HL-60/S4 treated with retinoic acid at 250 ng/mL for 4 days and 3 days (cell line): ENCODE results near the gene PRRT1.
"Not testable (repeated sequence)": the region's sequence is repeated elsewhere in the genome, so short reads cannot be mapped to it uniquely, and the experiment has no call there.

Source experiments
- in situ Hi-C: fragments of 300-500 bp; cut with MboI; formaldehyde crosslinking; loops from 2 replicates; pipeline ENCODE4 v1.7.0; 2022; ENCODE audit warnings: low sequenced_read_pairs

The PRRT1 gene

GRCh38 chr6:32188381-32189068 lies 36.8 kb upstream of the PRRT1 start:
- in situ Hi-C loops = no loop called here

DNA sequence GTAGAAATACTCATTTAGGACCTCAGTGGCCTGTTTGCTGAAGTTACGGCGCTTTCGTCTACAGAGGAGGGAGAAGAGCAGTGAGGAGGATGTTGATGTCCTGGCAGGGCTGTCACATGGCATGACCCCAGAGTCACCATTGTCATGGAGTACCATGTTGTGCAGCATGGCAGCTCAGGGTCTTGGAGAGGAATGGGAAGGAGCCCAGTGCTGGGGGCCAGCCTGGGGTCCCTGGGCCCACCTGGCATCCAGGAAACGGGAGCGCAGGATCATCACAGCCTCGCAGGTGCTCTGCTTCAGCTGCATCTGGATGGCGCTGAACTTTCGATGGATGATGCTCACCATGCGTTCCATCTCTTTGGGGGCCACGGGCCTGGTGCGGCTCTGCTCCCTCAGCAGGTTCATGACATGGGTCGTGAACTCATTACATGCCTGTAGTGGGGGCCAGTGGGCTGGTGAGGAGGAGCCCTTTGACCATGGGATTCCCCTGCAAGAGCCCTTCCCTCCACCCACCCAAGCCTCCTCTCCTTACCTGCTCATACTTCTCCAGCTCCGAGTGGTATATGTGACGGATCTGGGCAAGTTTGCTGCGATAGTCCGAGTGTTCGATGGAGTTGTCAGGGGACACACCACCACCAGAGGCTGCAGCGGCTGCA lies 36.1 kb upstream of the PRRT1 start:
- in situ Hi-C loops = not testable (repeated sequence)

GRCh38 chr6:32187009-32187709 lies 35.4 kb upstream of the PRRT1 start:
- in situ Hi-C loops = no loop called here

DNA sequence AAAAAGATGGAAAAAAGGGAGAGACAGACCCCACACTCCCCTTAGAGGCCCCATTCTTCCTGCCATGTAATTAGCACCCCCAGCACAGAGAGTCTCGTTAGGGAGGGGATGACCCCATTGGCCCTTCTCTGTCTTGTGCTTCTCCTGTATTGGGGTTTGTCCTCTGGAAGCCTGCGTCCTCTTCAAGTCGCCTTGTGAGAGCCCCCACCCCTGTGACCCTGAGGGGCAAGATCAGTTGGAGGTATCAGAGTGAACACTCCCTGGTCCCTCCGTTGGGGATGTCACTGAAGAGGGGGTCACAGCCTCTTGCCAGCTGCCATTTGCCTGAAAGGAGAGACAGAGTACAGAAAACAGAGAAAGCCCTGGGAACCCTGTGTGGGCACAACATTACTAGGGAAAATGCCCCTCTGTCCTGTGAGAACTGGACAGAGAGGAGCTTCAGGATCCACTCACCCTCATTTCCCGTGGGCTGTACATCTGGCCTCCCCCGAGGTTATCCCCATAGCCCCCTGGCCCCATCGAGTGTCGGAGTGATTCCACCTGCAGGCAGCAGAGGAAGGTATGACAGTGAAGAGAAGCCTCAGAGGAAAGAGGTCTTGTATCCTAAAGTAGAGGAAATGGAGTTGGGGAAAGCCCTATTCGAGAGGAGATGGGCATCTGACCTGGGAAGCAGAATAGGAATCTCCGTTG lies 34.6 kb upstream of the PRRT1 start:
- in situ Hi-C loops = not testable (repeated sequence)

GRCh38 chr6:32185681-32186131 lies 34.0 kb upstream of the PRRT1 start:
- in situ Hi-C loops = not testable (repeated sequence)

GRCh38 chr6:32184084-32184640 lies 32.4 kb upstream of the PRRT1 start, which contains the start of gene AGER:
AGER (minus strand) TSS chr6:32184253; CDS start chr6:32184222, 31 bp downstream.
- in situ Hi-C loops = no loop called here

DNA sequence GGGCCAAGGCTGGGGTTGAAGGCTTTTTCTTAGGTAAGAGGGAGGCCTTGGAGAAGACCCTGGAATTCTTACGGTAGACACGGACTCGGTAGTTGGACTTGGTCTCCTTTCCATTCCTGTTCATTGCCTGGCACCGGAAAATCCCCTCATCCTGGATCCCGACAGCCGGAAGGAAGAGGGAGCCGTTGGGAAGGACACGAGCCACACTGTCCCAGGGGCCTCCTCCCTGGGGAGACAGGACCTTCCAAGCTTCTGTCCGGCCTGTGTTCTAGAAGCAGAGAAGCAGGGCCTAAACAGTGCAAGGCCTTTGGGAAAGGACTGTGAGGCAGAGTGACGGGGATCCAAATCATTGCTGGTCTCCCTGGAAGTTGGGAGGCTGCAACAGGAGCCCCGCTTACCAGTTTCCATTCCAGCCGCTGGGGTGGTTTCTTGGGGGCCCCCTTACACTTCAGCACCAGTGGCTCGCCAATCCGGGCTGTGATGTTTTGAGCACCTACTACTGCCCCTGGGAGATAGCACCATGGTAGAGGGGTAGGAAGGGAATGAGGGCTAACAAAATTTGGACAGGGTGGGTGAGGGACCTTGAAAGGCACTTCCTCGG lies 31.8 kb upstream of the PRRT1 start:
- in situ Hi-C loops = no loop called here

DNA sequence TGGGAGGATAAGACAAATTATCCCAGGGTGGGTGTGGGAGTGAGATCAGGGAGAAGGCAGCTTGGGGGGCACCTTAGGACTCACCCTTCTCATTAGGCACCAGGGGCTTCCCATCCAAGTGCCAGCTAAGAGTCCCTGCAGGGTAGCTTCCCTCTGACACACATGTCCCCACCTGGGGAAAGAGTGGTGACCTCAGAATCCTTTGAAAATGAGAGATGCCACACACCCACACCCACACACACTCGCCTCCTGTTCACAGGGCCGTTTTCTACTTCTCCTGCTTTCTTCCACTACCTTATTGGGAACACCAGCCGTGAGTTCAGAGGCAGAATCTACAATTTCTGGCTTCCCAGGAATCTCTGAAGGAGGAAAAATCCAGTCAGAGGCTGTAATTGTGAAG lies 31.3 kb upstream of the PRRT1 start:
- in situ Hi-C loops = no loop called here

DNA sequence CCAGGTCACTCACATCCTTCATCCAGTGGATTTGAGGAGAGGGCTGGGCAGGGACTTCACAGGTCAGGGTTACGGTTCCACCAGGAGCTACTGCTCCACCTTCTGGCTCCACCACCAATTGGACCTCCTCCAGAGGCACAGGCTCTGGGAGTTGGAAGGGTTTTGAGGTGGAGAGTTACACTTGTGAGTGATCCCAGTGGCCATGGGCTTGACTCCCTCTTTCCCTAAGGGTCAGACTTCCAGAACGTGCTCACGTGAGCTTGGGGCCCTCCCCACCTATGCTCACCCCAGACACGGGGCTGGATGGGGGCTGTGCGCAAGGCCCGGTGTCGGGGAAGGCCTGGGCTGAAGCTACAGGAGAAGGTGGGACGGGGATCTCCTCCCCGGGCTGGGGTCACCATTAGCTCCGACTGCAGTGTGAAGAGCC lies 30.8 kb upstream of the PRRT1 start:
- in situ Hi-C loops = no loop called here

- in situ Hi-C loops = no loop called here
Observed at GRCh38 chr6:32181915-32182529, 30.3 kb upstream of the PRRT1 start.

- in situ Hi-C loops = no loop called here
Observed at GRCh38 chr6:32181148-32181702, 29.5 kb upstream of the PRRT1 start.

- in situ Hi-C loops = no loop called here
Observed at GRCh38 chr6:32179766-32180405, 28.1 kb upstream of the PRRT1 start.

- in situ Hi-C loops = no loop called here
Observed at GRCh38 chr6:32178547-32179440, 27.1 kb upstream of the PRRT1 start.

GRCh38 chr6:32177788-32178546 lies 26.2 kb upstream of the PRRT1 start, which contains the start of gene RNF5:
RNF5 (plus strand) TSS chr6:32178405; CDS start chr6:32178512, 107 bp downstream.
- in situ Hi-C loops = no loop called here

DNA sequence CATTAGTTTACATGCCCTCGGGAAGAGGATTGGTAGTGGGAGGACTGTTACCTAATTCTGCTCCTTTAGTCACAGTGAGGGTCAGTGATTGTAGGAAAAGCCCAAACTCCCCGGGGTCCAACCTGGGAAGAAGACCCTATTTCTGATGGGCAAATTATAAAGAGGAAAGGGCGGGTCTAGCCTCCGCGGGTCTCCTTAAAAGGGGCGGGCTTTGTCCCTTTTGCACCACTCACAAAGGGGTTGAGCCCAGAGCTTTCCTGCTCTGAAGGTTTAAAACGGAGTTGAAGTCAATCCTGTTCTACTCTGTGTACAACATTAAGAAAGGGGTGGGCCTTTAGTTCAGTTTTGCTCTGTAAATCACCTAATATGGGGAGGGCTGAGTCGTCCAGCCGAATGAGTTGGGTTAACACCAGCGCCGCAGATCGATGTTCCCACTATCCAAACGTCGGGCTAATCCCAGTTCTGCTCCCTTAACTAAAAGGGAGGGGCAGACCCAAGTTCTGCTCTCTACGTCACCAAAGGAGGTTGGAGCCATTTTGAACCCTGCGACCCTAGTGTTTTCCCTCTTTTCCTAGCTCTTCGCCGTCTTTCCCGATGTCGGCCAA lies 25.5 kb upstream of the PRRT1 start:
- in situ Hi-C loops = no loop called here

GRCh38 chr6:32176476-32177182 lies 24.9 kb upstream of the PRRT1 start:
- in situ Hi-C loops = no loop called here
